GM23338 (cell line): Measurements from ENCODE around the gene GM2A. TPM values are rescaled to one million over a fixed set of nuclear protein-coding genes. Genes with fewer than 3 reads are reported as not detected.

ENCODE experiments used
- ATAC-seq: fragments of 200-7000 bp; cut with Tn5 transposase; 3 replicates; pipeline ENCODE4 v1.9.1; 2020
- DNase-seq: peaks from one replicate; pipeline ENCODE4 v3.0.0-alpha.2; 2015; ENCODE audit warnings: low spot score
- H2AFZ ChIP-seq: fragments of 200-600 bp; sonication (generic); 2 replicates; pipeline ENCODE4 v1.8.0; 2016; ENCODE audit warnings: antibody characterized with exemption, mild to moderate bottlenecking, moderate library complexity
- H3F3A ChIP-seq: fragments of 200-600 bp; sonication (generic); replicated peaks from 2 replicates; pipeline ENCODE4 v1.8.0; 2017; ENCODE audit warnings: antibody characterized with exemption, mixed run types, low read depth
- H3K27ac ChIP-seq: fragments of 200-600 bp; sonication (generic); 2 replicates; pipeline ENCODE4 v1.6.1; 2016; ENCODE audit warnings: low read depth
- H3K27me3 ChIP-seq: fragments of 200-600 bp; sonication (generic); 2 replicates; pipeline ENCODE4 v1.8.0; 2016; ENCODE audit warnings: mild to moderate bottlenecking, mixed run types, moderate library complexity; ENCODE audit not compliant: insufficient read depth
- H3K36me3 ChIP-seq: fragments of 200-600 bp; sonication (generic); 2 replicates; pipeline ENCODE4 v1.8.0; 2016; ENCODE audit warnings: mild to moderate bottlenecking; ENCODE audit not compliant: insufficient read depth
- H3K4me1 ChIP-seq: fragments of 200-600 bp; sonication (generic); 2 replicates; pipeline ENCODE4 v1.8.0; 2016; ENCODE audit warnings: mild to moderate bottlenecking, moderate library complexity; ENCODE audit not compliant: insufficient read depth
- H3K4me2 ChIP-seq: fragments of 200-600 bp; sonication (generic); 2 replicates; pipeline ENCODE4 v1.7.1; 2017; ENCODE audit warnings: mixed run types
- H3K4me3 ChIP-seq: fragments of 200-600 bp; sonication (generic); 2 replicates; pipeline ENCODE4 v1.6.1; 2016; ENCODE audit warnings: mixed run types
- H3K79me2 ChIP-seq: fragments of 200-600 bp; sonication (generic); replicated peaks from 2 replicates; pipeline ENCODE4 v1.8.0; 2017; ENCODE audit warnings: mild to moderate bottlenecking; ENCODE audit not compliant: insufficient read depth
- H3K9me2 ChIP-seq: fragments of 200-600 bp; sonication (generic); 2 replicates; pipeline ENCODE4 v1.8.0; 2017; ENCODE audit not compliant: insufficient read depth
- H4K20me1 ChIP-seq: fragments of 200-600 bp; sonication (generic); replicated peaks from 2 replicates; pipeline ENCODE4 v1.8.0; 2017; ENCODE audit warnings: mild to moderate bottlenecking; ENCODE audit not compliant: insufficient read depth
- H3K27ac Mint-ChIP-seq: 2 replicates; pipeline ENCODE4 v1.8.0; 2020; ENCODE audit warnings: inconsistent platforms, mild to moderate bottlenecking, moderate library complexity, mixed read lengths
- H3K27me3 Mint-ChIP-seq: 3 replicates; pipeline ENCODE4 v1.8.0; 2022; ENCODE audit warnings: low read depth, mild to moderate bottlenecking, moderate library complexity, mixed read lengths, inconsistent platforms; ENCODE audit not compliant: insufficient read depth, poor library complexity
- H3K36me3 Mint-ChIP-seq: 3 replicates; pipeline ENCODE4 v1.8.0; 2021; ENCODE audit warnings: low read depth, mild to moderate bottlenecking, inconsistent platforms, moderate library complexity, mixed read lengths
- H3K4me1 Mint-ChIP-seq: 3 replicates; pipeline ENCODE4 v1.8.0; 2020; ENCODE audit warnings: mild to moderate bottlenecking, inconsistent platforms, mixed read lengths
- H3K4me3 Mint-ChIP-seq: 3 replicates; pipeline ENCODE4 v1.8.0; 2021; ENCODE audit warnings: moderate library complexity, mild to moderate bottlenecking, inconsistent platforms, mixed read lengths
- H3K9me3 Mint-ChIP-seq: 3 replicates; pipeline ENCODE4 v1.8.0; 2020; ENCODE audit warnings: moderate library complexity, mild to moderate bottlenecking, inconsistent platforms, mixed read lengths
- CREB1 ChIP-seq: fragments of 250-450 bp; sonication (Bioruptor Pico); IDR thresholded peaks from 2 replicates; pipeline ENCODE4 v1.5.0; 2020; ENCODE audit warnings: low read depth, mild to moderate bottlenecking, moderate library complexity
- CTCF ChIP-seq, 2 experiments: fragments of 200-600 bp in 1 of 2; sonication (generic) in 1 of 2; conservative IDR thresholded peaks; 2 replicates each; pipeline versions ENCODE4 v1.5.1 to v1.6.1; 2016 to 2017; ENCODE audit warnings: antibody characterized with exemption in 2 of 2, low read depth in 2 of 2, mild to moderate bottlenecking in 2 of 2, moderate library complexity in 1 of 2
- EZH2phosphoT487 ChIP-seq: fragments of 200-600 bp; sonication (generic); IDR thresholded peaks from one replicate; pipeline ENCODE4 v1.8.1; 2018; ENCODE audit warnings: antibody characterized with exemption; ENCODE audit not compliant: unreplicated experiment
- JUNB ChIP-seq: IDR thresholded peaks from one replicate; pipeline ENCODE4 v1.6.1; 2016; ENCODE audit warnings: antibody characterized with exemption; ENCODE audit not compliant: unreplicated experiment
- POLR2AphosphoS5 ChIP-seq: IDR thresholded peaks from 2 replicates; pipeline ENCODE4 v1.6.1; 2016; ENCODE audit warnings: antibody characterized with exemption, low read depth
- REST ChIP-seq: IDR thresholded peaks from one replicate; pipeline ENCODE4 v1.6.1; 2018; ENCODE audit warnings: antibody characterized with exemption; ENCODE audit not compliant: unreplicated experiment
- ZNF114 ChIP-seq: fragments of 250-450 bp; sonication (Bioruptor Pico); IDR thresholded peaks from 2 replicates; pipeline ENCODE4 v1.5.0; 2020; ENCODE audit warnings: mild to moderate bottlenecking, moderate library complexity
- ZNF462 ChIP-seq: fragments of 250-450 bp; sonication (Bioruptor Pico); IDR thresholded peaks from 2 replicates; pipeline ENCODE4 v1.5.0; 2020; ENCODE audit warnings: mild to moderate bottlenecking, moderate library complexity
- polyA plus RNA-seq: library from polyadenylated mRNA; unstranded; fragments of >200 nt; fragmentation: Nextera tagmentation; extraction: Ambion mirVana; gene quantifications from 2 replicates; pipeline ENCODE4 v1.2.1, GENCODE V29; 2016
- total RNA-seq: library from RNA; depleted of rRNA; stranded (reverse); fragments of >200 nt; shearing (Covaris generic); gene quantifications from 2 replicates; pipeline ENCODE4 v1.2.3, GENCODE V29; 2014

Gene GM2A
- total and polyA plus RNA-seq, 2 experiments from 2014 or later, result 9.8 to 27.8 TPM

GRCh38 chr5:151298063-151298855, 45.3 kb downstream of the GM2A start:
- H3K4me1 Mint-ChIP-seq, result peaks cover 13% of the 10 kb centered on the region
- H2AFZ ChIP-seq, result peak overlapping the region; percentile 81
- H3K4me3 ChIP-seq, result no peak overlapping the region
- H3K4me3 Mint-ChIP-seq, result no peak overlapping the region
- H3K27ac ChIP-seq, result no peak overlapping the region
- no peaks in the 10 kb centered on the region for H3K9me2 ChIP-seq
- H3K79me2 ChIP-seq, result no peaks in the 10 kb centered on the region
- H3K9me3 Mint-ChIP-seq, result no peaks in the 10 kb centered on the region
- no peaks in the 10 kb centered on the region for H4K20me1 ChIP-seq
- TF ChIP-seq EZH2phosphoT487 (no peak), CTCF (conservative IDR thresholded peaks at IDR 0.05; ENCODE audit: low read depth in 2 of 2) (peak; percentile 66 to 85), JUNB (no peak), REST (no peak), ZNF462 (no peak), ZNF114 (CRISPR knock-in tag) (no peak), CREB1 (CRISPR knock-in tag) (peak; percentile 64), POLR2AphosphoS5 (no peak)
- no peak overlapping the region for H3K27ac Mint-ChIP-seq
- H3K36me3 ChIP-seq, result no peaks in the 10 kb centered on the region
- no peaks in the 10 kb centered on the region for H3F3A ChIP-seq
- ATAC-seq (peak; percentile 89), DNase-seq (peak; percentile 88)
- H3K4me2 ChIP-seq, result no peak overlapping the region
- H3K27me3 Mint-ChIP-seq, result peaks cover 8% of the 10 kb centered on the region
- H3K36me3 Mint-ChIP-seq, result no peaks in the 10 kb centered on the region
- no peaks in the 10 kb centered on the region; the same call in 1 of the 2 replicates for H3K4me1 ChIP-seq
- H3K27me3 ChIP-seq, result no peaks in the 10 kb centered on the region
